NCI-H128 (cell line): ENCODE data around the gene HAUS8.
"Not testable (repeated sequence)": the region's sequence is repeated elsewhere in the genome, so short reads cannot be mapped to it uniquely, and the experiment has no call there.

Experiments used
- DNase-seq: peaks from one replicate; lab custom pipeline; 2025; ENCODE audit not compliant: unreplicated experiment; lab: John Stamatoyannopoulos, UW

Gene HAUS8

DNA sequence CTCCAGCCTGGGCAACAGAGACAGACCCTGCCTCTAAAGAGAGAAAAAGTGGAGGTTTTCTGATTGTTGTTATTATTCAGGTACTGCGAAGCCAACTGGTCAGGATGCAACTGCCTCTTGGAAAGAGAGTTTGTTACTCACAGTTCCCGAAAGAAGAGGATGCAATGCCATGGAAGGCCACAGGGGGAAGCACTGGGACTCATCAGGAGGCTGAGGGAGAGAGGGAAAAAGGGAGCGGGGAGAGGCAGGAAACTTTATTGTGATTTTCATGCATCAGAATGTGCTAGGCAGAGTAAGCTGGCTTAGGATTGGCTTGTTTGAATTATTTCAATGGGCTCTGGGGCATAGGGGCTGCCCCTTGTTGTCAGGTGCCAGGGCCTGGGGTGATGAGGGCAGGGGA lies 27.9 kb upstream of the HAUS8 start:
- DNase-seq: no peak

DNA sequence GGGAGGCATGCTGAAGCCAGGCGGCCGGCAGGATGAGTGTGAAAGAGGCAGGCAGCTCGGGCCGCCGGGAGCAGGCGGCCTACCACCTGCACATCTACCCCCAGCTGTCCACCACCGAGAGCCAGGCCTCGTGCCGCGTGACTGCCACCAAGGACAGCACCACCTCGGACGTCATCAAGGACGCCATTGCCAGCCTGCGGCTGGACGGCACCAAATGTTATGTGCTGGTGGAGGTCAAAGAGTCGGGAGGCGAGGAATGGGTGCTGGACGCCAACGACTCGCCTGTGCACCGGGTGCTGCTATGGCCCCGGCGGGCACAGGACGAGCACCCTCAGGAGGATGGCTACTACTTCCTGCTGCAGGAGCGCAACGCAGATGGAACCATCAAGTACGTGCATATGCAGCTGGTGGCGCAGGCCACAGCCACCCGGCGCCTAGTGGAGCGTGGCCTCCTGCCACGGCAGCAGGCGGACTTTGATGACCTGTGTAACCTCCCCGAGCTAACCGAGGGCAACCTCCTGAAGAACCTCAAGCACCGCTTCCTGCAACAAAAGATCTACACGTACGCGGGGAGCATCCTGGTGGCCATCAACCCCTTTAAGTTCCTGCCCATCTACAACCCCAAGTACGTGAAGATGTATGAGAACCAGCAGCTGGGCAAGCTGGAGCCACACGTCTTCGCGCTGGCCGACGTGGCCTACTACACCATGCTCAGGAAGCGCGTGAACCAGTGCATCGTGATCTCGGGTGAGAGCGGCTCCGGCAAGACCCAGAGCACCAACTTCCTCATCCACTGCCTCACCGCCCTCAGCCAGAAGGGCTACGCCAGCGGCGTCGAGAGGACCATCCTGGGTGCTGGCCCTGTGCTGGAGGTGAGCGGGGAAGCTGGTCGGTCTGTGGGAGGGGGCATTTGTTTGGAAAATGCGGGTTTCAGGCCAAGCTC lies 26.7 kb upstream of the HAUS8 start:
- no peak for DNase-seq

DNA sequence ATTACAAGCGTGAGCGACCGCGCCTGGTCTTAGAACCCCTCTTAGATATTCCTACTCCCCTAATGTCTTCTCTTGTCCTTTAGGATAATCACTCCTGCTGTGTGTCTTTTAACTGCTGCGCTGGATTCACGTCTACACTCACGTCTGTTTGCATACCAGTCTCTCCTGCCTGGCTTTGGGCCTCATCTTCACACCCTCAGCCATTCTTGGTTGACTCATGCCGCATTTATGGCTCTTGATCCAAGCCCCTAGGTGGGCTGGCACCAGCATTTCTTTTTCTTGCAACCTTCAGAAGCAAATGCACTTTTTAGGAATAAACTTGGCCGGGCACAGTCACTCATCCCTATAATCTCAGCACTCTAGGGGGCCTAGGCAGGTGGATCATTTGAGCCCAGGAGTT lies 23.1 kb upstream of the HAUS8 start:
- DNase-seq: no peak

DNA sequence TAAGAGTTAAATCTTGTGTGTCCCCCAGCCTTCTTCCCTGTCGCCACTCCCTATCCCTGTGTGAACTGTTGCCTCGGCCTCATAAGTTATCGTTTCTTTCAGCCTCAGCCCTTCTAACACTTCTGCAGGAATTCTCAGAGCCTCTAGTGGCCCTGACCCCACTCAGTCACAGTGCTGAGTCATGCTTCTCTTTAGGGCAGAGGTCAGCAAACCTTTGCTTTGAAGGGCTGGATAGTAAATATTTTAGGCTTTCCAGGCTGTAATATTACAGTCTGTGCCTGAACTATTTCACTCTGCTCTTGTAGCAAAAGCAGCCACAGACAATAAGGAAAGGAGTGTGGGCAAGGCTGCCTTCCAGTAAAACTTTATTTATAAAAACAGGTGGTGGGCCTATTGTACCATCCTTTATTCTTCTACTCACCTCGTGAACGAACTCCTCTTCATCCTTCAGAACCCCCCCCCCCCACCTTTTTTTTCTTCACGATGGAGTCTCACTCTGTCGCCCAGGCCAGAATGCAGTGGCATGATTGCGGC lies 22.4 kb upstream of the HAUS8 start:
- DNase-seq: no peak

DNA sequence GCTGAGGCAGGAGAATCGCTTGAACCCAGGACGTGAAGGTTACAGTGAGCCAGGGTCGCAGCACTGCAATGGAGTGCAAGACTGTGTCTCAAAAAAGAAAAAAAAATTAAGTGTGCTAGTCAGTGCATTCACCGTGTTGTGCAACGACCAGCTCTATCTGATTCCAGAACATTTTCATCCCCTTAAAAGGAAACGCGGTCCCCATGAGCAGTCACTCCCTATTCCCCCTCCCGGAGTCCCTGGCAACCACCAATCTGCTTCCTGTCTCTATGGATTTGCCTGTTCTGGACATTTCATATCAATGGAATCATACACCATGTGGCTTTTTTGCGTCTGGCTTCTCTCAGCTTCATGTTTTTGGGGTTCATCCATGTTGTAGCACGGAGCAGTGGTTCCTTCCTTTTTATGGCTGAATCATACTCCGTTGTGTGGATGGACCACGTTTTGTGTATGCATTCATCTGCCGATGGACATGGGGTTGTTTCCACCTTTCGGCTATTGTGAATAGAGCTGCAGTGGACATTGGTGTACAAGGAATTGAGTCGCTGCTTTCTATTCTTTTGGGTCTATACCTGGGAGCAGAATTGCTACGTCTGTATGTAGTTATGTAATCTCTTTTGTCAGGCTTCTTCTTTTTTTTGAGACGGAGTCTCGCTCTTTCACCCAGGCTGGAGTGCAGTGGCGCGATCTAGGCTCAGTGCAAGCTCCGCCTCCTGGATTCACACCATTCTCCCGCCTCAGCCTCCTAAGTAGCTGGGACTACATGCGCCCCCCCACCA lies 20.1 kb upstream of the HAUS8 start:
- no peak for DNase-seq

DNA sequence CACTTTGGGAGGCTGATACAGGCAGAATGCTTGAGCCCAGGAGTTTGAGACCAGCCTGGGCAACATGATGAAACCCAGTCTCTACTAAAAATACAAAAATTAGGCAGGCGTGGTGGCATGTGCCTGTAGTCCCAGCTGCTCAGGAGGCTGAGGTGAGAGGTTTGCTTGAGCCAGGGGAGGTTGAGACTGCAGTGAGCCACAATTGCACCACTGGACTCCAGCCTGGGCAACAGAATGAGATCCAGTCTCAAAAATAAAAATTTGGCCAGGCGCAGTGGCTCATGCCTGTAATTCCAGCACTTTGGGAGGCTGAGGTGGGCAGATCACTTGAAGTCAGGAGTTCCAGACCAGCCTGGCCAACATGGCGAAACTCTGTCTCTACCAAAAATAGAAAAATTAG lies 19.4 kb upstream of the HAUS8 start:
- not testable (repeated sequence) for DNase-seq

DNA sequence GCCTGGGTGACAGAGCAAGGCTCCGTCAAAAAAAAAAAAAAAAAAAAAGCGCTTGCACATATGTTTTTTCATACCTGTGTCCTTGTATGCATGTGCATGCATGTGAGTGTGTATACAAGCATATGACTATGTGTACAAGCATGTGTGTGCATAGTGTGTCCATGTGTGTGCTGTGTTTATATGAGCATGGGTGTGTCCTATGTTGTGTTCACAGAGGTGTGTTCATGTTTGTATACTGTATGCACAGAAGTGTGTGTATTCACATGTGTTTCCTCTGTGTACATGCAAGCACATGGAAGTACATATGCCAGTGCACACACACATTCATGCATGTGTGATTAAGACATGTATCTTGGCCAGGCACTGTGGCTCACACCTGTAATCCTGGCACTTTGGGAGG lies 17.4 kb upstream of the HAUS8 start:
- DNase-seq: no peak

DNA sequence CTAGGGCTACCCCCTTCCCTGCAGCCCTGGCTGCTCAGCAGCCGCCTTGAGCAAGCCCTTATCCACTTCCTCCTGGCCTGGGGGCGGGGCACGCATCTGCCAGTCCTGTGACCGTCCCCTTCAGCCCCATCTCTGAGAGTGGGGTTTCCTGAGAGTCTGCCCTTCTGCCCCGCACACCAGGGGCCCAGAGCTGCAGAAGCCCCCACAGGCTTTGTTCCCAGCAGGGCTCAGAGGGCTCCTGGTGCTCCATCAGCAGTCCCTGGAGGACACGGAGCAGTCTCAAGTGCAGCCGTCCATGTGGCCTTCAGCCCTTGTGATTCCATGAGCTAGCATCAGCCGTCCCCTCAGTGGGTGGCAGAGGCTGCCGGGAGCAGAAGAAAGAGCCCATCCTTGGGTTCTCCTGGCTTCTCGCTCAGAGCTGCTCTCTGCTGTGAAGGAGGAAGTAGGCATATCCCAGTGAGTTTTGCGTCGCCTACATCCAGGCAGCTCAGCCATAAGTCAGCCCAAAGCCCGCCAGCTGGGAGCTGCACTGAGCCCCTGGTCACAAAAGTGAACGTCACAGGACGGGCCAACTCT lies 16.6 kb upstream of the HAUS8 start:
- DNase-seq: no peak

DNA sequence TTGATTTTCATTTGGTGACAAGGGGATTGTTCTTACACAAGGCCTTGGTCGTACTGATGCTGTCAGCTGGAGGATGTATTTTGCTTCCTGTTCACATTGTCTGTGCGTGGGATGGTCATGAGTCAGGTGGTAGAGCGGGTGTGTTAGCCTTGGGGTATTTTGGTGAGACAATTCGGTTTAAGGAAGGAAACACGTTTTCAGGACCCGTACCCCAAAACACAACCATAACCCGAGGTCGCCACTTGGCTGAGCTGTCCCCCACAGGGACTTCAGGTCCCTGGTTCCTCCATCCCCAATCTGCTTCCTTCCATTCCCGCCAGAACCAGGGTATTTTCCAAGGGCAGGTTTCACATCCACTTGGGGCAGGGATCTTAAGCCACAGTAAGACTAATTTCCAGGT lies 15.3 kb upstream of the HAUS8 start:
- no peak for DNase-seq

DNA sequence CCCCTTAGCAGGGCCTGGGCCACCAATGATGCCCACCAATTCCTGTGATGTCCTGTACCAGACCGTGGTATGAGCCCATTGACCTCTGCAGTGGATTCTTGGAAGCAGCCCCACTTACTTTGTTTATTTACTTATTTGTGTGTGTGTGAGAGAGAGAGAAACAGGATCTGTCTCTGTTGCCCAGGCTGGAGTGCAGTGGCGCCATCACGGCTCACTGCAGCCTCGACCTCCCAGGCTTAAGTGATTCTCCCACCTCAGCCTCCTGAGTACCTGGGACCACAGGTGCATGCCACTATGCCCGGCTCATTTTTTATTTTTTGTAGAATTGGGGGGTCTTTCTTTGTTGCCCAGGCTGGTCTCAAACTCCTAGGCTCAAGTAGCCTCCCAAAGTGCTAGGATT lies 13.3 kb upstream of the HAUS8 start:
- DNase-seq: no peak

DNA sequence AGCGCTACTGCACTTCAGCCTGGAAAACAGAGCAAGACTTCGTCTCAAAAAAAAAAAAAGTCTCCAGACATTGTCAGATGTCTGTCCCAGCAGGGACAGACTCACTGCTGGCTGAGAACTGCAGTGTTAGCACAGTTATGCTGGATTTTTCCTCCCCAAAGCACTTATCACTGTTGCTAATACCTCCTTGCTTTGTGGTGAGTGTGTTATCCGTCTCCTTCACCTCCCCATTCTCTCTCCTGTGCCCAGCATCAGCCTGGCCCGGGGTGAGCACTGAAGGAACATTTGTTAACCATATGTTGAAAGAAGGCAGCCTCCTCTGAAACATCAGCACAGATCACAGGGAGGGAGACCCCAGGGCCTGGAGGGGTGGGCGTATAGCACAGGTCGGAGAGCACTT lies 11.6 kb upstream of the HAUS8 start:
- DNase-seq: no peak

DNA sequence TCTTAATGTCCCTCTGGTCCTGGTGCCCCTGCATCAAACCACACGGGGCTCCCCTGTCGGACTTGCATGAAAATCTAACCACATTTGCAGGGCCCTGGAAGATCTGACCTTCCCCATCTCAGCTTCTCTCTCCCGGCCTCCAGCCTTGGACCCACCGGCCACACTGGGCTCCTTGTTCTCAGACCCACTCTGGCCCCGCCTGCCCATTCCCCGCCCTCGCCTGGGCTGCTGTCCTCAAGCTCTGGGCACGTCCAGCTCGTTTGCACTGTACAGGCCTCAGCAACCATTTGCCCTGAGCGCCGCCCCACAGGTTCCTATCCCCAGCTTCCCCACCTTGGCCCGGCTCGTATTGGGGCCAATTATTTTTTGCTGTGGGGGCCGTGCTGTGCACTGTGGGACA lies 10.9 kb upstream of the HAUS8 start:
- no peak for DNase-seq

DNA sequence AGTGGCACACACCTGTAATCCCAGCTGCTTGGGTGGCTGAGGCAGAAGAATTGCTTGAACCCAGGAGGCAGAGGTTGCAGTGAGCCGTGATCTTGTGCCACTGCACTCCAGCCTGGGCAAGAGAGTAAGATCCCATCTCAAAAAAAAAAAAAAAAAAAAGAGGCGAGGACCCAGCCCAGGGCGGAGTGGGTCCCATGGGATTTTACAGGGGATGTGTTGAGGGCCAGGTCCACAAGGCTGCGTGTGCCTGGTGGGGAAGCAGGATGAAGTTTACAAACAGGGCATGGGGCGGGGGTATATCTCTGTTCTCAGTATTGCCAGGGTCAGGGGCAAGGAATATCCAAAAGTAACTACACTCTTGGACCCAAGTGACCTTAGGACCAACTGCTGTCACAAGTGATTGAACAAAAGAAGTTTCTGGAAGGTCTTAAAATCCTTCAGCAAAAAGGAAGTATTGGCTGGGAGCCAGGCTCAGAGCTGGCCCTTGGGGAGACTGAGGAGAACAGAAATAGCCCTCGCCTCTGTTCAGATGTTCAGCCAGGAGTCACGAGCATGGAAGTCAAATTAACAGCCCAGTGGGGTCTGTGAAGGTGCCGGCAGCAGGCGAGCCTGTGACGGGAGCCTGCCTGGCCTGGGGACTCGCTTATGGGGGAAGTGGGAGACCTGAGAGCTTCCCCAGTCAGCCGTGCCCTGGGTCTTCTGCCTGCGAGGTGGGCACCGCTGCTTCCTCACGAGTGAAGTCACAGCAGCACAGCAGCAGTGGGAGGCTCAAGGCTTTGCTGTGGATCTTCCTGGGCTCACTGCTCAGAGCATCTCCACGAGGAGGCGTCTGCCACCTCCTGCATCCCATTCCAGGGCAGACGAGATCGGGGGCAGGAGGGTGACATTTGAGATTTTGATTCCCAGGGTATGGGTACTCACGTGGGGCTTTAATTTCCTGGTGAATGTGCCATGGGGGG lies 6.7 kb upstream of the HAUS8 start:
- DNase-seq: no peak

DNA sequence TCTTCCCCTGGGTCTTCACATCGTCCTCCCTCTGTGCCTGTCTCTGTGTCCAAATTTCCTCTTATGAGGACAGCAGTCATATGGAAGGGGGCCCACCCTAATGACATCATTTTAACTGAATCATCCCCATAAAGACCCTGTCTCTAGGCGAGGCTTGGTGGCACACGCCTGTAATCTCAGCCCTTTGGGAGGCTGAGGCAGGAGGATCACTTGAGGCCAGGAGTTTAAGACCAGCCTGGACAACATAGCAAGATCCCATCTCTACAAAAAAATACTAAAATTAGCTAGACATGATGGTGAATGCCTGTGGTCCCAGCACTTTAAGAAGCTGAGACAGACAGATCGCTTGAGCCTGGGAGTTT lies 5.2 kb upstream of the HAUS8 start:
- no peak for DNase-seq

DNA sequence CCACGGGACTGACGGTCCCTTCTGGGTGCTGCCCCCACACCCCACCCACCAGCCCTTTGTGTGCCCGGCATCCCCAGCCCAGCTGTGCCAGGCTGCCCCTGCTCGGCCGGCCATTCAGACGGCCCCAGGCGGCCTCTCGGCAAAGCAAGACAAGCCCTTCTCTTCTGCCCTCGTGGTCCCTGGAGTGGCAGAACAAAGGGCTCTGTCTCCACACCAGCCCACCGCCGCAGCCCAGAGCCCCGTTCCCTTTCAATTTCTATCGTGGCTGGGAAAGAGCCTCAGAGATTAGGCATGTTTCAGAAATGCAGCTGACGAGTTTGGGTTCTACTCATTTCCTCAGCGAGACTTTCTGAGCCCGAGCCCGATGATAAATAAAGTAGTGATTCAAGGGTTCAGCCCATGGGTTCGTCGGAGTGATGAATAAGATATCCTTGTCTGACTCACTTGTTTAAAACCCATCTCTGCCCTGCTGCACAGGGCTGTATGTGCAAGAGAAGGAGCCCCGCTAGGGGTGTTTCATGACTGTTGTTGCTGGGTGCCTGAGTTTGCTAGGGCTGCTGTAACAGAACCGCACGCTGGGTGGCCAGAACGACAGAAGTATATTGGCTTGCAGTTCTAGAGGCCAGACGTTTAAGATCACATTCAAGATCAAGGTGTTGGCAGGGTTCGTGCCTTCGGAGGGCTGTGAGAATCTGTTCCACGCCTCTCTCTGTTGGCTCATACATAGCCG lies 4.6 kb upstream of the HAUS8 start:
- DNase-seq: no peak

DNA sequence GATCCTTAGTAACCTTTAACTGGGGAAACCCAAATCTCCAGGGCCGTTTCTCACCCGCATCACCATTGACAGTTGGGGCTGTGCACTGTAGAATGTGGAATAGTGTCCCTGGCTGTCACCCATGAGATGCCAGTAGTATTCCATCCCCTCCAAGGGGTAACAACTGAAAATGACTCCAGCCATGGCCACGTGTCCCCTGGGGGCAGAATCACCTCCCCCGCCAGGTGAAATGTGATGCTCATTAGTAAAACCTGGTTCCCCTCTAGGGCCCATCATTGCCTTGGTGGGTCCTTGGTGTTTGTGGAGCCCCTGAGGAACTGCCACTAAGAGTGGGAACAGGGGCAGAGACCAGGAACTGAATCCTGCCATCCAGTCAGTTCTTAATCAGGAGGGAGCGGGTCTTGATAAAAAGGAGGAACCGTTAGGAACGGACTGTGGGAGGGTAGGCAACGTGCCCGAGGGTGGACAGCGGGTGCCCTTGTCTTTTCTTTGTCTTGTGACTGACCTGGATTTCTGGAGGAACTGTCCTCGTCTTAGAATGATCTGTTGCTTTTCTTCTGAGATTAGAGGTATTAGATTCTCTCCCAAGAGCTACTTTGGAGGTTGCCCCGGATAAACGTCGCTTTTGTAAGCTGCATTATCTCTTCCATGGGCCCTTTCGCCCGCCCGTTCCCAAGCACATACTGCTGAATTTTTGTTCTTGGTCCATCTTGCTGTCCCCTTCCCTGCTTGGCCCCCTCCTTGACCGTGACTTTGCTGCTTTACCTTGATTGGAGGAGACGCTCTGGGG lies 3.9 kb upstream of the HAUS8 start:
- no peak for DNase-seq

DNA sequence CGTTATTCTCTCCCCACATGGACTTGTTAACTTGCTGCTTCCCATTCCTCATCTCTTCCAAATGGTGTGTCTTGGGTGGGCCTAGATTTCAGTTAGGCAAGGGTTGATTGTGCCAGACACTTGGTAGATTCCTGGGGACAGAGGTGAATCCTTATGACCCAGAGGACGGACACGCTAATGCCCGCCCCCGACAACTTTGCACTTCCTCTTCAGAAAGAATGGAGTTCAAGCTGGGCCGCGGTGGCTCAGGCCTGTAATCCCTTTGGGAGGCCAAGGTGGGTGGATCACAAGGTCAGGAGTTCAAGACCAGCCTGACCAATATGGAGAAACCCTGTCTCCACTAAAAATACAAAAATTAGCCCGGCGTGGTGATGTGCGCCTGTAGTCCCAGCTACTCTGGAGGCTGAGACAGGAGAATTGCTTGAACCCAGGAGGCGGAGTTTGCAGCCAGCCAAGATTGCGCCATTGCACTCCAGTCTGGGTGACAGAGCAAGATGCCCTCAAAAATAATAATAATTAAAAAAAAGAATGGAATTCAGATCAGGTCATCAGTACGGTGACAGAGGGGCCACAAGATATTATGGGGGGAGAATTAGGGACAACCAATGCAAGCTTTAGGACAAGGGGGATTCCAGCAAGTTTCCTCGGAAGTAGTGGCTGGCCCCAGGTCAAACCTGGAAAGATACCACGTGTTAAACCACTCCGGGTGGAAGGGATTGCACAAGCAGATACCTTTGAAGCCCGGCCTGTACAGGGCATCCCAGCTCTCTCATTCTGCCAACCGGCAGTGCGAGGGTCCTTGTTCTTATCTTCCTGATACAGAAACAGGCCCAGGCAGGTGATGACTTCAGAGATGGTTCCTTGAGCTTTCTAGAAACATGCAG lies 3.0 kb upstream of the HAUS8 start:
- no peak for DNase-seq

DNA sequence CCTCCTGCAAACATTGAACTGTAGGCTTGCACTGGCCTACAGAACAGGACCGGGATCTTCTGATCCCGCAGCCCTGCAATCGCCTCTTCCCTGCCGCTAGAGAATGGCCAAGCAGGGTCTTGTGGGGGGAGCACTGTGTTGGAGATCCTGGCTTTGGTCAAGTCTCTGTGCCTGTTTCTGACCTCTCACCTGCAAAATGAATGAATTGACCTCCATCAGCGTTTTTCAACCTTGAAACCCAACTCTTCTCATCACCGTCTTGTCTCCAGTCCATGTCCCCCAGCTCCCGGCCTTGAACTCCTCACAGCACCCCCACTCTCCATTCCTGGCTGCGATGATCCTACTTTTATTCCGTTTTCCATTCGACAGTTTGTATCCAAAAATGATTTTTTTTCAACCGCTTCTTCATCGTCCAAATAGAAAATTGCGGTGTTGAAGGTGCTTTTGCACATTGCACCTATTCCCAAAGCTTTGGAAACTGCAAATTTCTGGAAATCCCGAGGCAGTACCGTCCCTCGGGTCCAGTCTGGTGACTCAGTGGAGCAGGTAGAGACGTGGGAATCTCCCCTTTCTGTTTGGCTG lies 2.3 kb upstream of the HAUS8 start:
- no peak for DNase-seq
